ENCODE data around the gene NEU4.

Gene NEU4

DNA sequence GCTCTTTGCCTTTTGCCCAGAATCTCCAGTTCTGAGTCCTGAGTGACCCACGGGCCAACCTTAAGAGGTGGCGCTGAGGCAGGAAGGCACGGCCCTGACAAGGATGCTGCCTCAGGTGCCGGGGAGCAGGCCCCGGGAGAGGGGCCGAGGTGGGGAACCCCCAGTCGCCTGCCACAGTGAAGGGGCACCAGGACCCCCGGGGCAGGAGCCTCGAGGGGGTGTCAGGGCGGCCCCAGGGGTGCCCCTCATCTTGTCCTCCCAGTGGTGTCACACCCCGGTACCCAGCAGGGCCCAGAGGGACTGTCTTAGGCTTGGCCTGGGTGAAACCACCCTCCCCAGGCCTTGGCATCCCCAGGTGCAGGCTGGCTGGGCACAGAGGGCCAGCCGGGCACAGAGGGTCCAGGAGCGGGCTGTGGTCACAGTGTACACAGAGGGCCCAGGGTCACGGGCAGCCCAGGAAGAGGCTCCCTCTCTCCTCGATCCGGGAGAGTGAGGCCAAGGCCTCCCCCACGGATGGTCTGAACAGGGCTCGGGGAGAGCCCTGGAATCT is 48.7 kb downstream of the NEU4 start:
- no peak for DNase-seq (ENCODE audit: low read depth)
- H3K4me3 ChIP-seq (ENCODE audit: low read depth, low read length): no peak overlapping the region

DNA sequence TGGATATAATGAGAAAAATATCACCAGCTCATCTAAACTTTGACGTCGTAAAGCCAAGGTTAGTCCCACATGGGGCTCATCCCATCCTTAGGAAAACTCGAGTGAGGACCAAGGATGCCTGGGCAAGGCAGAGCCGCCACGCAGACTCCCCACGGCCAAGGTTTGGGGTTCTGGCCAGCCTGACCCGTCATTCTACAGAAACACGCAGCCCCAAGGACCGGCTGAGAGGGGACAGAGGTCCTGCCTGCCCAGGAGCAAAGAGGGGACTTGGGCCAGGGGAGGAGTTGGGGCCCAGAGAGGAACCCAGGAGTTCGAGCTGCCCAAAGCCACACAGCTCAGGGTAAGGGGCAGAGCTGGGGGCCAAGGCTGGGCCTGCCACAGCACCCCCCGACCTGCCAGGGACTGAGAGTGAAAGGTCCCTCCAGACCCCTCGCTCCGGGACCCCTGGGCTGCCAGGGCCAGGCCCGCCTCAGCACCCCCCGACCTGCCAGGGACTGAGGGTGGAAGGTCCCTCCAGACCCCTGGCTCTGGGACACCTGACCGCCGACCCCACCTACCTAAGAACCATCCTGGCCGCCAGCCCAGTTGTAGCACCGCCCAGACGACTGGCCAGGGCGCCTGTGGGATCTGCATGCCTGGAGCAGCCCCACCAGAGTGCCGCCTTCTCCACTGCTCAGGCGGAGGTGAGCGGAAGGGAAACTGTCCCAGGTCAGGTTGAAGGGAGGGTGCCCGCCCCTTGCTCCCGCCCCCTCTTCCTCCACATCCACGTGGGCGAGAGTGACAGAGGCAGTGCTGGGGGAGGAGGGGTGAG is 49.4 kb downstream of the NEU4 start, which contains the start of gene PDCD1:
TSS of gene PDCD1 (minus strand) at position 689 of the 811 bp plus-strand sequence. CDS start at position 633, 56 bp downstream.
- no peak within 1 kb of the TSS for H3K4me3 ChIP-seq (ENCODE audit: low read depth, low read length)
- no peak for DNase-seq (ENCODE audit: low read depth)

DNA sequence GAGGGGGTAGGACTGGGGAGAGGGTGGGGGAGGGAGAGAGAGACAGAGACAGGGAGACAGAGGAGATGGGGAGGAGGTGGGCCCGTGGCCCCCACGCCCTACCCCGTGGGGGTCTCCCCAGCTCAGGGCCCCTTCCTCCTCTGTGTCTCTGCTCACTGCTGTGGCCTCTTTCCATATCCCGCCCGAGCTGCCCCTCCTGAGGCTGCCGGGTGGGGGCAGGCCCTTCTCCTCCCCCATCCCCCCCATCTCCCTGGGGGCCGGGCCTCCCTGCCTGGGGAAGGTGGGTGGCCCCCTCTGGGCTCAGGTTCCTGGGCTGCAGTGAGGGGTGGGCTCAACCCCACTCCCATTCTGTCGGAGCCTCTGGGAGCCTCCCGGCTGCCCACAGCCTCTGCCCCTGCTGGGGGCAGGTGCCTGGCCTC is 50.0 kb downstream of the NEU4 start:
- H3K4me3 ChIP-seq (ENCODE audit: low read depth, low read length): no peak overlapping the region
- no peak for DNase-seq (ENCODE audit: low read depth)

DNA sequence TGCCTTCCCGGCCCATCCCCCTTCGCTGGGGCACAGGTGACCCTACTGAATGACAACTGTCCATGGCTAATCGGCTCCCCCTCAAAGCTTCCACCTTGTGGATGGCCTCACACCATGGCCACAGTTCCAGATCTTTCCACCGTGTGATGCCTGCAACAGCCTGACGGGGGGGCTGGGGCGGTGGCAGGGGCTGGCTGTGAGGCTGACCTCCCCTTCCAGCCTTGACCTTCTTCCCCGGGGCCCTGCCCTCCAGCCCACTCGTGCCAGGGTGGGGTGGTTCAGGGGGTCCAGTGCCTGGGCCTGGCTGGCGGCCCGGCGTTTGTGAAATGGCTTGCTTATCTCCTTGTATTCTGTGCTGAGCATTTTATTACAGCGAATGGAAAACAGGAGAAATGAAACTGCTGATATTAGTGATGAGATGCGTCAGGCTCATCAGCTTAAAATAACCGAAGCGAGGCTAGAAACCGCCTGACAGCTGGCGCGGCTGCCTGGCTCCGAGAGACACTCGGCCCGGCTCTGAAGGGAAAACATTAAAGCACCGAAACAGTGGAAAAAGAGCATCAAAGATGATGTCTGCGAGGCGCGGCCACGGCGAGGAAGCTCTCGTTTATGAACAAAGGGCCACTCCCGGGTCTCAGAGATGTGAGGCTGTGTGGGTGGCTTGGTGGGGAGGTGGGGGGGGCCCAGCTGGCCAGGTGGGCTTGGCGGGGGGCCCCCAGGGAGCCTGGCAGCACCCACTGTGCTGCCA is 50.6 kb downstream of the NEU4 start:
- no peak for DNase-seq (ENCODE audit: low read depth)
- no peak overlapping the region for H3K4me3 ChIP-seq (ENCODE audit: low read depth, low read length)

DNA sequence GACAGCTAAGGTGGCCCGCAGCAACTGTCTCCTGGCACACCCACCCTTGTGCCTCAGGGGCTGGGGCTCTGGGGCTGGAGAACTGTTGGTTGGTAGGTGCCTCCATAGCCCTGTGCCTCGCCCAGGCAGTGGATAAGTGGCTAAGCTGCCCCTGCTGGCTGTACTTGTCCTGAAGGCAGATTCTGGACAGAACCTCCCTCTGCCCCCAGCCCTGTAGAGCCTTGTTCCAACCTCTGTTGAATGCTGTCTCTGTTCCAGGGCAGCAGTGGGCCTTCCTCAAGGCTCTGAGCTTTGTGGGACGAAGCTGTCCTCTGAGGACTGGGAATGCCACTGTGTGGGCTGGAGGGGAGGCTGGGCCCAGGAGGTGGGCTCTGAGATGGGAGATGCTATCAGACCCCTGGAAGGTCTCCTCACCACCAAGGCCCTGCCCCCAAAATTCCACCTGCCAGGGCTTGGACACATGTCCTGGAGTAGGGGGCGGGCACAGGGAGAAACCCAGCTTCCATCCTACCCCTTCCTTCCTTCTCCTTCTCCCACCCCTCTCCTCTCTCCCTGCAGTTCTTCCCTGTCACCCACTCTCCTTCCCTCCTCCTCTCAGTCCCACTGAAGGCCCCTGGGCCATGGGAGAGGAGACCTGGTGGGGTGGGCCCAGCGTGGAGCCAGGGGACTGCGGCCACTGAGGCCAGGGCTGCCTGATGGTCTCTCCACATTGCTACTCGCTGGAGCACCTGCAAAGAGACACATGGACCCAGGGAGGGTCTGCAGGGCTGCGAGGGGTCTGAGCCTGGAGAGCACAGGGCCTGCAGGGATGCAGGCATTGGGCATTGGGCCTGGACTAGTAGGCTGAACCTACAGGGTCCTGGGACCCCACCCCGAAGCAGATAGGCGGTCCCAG is 51.4 kb downstream of the NEU4 start:
- no peak overlapping the region for H3K4me3 ChIP-seq (ENCODE audit: low read depth, low read length)
- no peak for DNase-seq (ENCODE audit: low read depth)

DNA sequence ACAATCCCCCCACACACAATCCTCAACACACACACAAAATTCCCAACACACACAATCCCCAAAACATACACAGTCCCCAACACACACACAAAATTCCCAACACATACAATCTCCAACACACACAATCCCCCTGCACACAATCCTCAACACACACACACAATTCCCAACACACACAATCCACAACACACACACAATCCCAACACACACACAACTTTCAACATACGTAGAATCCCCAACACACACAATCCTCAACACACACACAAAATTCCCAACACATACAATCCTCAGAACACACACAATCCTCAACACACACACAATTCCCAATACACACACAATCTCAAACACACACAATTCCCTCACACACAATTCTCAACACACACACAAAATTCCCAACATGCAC is 52.3 kb downstream of the NEU4 start:
- DNase-seq (ENCODE audit: low read depth): no peak
- no peak overlapping the region for H3K4me3 ChIP-seq (ENCODE audit: low read depth, low read length)

DNA sequence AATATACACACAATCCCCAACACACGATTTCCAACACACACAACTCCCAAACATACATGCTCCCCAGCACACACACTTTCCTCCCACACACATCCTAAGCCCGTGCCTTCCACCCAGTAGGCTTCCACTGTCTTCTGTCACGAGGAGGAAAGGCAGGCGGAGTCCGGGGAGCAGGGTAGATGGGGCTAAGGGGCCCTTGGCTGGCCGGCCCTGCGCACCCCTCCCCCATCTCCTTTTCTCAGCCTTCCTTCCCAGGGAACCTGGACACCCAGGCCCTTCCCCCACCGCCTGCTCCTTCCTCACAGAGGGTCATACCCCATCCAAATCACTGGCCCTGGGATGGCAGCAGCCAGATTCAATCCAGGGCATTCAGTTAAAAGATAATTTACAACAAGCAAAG is 53.1 kb downstream of the NEU4 start:
- no peak overlapping the region for H3K4me3 ChIP-seq (ENCODE audit: low read depth, low read length)
- no peak for DNase-seq (ENCODE audit: low read depth)

DNA sequence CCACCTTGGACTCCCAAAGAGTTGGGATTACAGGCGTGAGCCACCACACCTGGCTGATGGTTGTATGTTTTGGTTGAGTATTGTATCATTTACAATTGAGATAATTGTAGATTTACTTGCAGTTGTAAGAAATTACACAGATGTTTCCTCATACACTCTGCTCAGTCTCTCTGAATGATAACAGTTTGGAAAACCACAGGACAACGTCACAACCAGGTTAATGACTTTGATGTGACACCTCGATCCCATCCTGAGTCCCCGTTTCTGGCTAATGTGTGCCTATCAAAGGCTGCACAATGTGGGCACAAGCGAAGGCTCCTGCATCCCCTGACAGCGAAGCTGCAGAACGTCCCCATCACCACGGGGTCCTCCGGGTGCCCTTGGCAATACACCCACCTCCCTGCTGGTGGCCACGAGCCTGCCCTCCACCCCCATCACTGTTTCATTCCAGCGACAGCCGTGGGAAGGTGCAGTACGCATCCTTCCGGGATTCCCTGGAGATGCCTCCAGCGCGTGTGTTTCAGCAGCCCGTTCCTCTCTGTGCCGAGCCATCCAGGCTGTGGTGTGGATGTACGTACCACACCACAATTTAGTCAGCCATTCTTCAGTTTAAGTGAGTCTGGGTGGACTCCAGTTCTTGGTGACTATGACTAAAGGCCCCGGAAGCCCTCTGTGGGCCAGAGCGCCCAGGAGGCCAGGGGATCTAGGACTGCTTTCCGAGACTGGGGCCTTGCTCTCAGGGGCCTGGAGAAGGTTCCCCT is 54.0 kb downstream of the NEU4 start:
- H3K4me3 ChIP-seq (ENCODE audit: low read depth, low read length): no peak overlapping the region
- DNase-seq (ENCODE audit: low read depth): no peak

DNA sequence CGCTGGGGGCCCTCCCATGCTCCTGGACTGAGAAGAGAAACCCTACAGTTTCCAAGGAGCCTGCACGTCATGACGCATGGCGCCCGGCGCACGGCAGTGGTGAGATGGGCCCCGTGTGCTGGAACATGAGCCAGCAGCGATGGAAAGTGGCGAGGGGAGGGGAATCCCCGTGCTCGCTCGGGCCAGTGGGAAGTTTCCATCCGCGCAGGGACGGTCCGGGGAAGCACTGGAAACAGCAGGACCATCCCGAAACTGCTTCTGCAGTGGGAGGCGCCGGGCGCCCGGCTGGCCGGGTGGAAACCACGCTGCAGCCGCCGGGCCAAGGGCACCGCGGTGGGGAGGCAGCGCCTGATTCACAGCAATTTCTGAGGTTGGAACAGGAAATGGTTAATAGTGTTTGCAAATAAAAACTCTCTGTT is 54.6 kb downstream of the NEU4 start:
- H3K4me3 ChIP-seq (ENCODE audit: low read depth, low read length): no peak overlapping the region
- DNase-seq (ENCODE audit: low read depth): no peak

DNA sequence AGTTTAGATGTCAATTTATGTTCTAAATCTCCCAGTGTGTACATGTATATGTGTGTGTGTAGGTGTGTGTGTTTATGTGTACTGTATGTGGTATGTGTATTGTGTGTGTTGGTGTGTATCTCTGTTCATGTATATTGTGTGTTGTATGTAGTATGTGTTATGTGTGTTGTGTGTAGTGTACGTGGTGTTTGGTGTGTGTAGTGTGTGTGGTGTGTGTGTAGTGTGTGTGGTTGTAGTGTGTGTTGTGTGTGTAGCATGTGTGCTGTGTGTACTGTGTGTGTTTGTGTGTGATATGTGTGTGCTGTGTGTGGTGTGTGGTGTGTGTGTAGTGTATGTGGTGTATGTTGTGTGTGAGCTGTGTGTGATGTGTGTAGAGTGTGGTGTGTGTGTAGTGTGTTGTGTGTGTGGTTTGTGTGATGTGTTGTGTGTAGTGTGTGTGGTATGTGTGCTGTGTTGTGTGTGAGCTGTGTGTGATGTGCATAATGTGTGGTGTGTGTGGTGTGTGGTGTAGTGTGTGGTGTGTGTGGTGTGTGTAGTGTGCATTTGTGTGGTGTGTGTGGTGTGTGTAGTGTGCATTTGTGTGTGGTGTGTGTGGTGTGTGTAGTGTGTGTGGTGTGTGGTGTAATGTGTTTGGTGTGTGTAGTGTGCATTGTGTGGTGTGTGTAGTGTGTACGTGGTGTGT is 55.3 kb downstream of the NEU4 start:
- no peak overlapping the region for H3K4me3 ChIP-seq (ENCODE audit: low read depth, low read length)
- no peak for DNase-seq (ENCODE audit: low read depth)

DNA sequence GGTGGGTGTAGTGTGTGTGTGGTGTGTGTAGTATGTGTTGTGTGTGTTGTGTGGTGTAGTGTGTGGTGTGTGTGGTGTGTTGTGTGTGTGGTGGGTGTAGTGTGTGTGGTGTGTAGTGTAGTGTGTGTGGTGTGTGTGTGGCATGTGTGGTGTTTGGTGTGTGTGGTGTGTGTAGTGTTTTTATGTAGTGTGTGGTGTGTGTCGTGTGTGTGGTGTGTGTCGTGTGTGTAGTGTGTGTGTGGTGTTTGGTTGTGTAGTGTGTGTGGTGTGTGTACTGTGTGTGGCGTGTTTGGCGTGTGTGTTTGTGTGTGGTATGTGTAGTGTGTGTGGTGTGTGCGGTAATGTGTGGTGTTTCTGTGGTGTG is 55.8 kb downstream of the NEU4 start:
- H3K4me3 ChIP-seq (ENCODE audit: low read depth, low read length): no peak overlapping the region
- no peak for DNase-seq (ENCODE audit: low read depth)

DNA sequence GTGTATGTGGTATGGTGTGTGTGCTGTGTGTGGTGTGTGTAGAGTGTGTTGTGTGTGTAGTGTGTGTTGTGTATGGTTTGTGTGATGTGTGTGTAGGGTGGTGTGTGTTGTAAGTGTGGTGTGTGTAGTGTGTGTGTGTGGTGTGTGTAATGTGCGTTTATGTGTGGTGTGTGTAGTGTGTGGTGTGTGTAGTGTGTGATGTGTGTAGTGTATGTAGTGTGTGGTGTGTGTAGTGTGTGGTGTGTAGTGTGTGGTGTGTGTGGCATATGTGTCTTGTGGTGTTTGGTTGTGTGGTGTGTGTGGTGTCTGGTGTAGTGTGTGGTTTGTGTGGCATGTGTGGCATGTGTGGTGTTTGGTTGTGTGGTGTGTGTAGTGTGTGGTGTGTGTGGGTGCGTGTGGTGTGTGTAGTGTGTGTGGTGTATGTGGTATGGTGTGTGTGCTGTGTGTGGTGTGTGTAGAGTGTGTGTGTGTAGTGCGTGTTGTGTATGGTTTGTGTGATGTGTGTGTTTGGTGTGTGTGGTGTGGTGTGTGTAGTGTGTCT is 56.5 kb downstream of the NEU4 start:
- DNase-seq (ENCODE audit: low read depth): no peak
- no peak overlapping the region for H3K4me3 ChIP-seq (ENCODE audit: low read depth, low read length)

DNA sequence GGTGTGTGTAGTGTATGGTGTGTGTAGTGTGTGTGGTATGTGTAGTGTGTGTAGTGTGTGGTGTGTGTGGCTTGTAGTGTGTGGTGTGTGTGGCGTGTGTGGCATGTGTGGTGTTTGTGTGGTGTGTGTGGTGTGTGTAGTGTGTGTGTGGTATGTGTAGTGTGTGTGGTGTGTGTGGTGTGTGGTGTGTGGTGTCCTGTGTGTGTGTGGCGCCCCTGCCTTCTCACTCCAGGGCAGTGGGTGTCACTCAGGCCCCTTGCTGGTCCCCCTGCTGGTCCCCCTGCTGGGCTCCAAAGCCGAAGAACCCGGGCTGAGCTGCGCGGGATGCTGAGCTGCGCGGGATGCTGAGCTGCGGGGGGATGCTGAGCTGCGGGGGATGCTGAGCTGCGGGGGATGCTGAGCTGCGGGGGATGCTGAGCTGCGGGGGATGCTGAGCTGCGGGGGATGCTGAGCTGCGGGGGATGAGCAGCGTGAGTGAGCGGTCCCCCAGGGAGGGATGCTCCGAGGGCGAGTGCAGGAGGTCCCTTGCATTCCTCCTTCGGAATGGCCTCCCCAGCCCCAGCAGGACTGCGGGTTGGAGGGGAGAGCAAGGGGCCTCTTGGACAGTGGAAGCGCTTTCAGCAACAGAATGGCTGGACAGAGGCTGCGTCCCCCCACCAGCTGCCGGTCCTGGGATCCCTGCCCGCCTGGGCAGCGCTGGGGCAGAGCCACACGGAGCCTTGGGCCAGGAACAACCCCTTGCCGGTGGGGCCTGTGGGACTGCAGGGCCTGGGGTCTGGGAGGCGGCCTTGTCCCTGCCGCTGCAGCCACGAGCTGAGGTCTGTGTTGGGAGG is 57.2 kb downstream of the NEU4 start:
- H3K4me3 ChIP-seq (ENCODE audit: low read depth, low read length): no peak overlapping the region
- no peak for DNase-seq (ENCODE audit: low read depth)

Data from skeletal muscle cell (primary cell).